Measurements from ENCODE around the gene PARVA. TPM values are rescaled to one million over a fixed set of nuclear protein-coding genes. Genes with fewer than 3 reads are reported as not detected.

The PARVA gene
- total RNA-seq, 4 donors from 2014 or later: 10.0 to 25.0 (median 14.2) TPM

GRCh38 chr11:12472401-12473005 lies 95.1 kb downstream of the PARVA start:
- DNase-seq (ENCODE audit: low spot score in 2 of 2): no peak
- H3K4me3 ChIP-seq (ENCODE audit: low read depth, poor library complexity, severe bottlenecking): no peak overlapping the region
- intact Hi-C loops (cut with DNase I; ENCODE audit: low total_unique reads): no loop called here
- TF ChIP-seq POLR2A (IDR thresholded peaks at IDR 0.05) (no peak), CTCF (IDR thresholded peaks at IDR 0.05) (no peak)
- 62 to 67% methylated on average over 7 of the region's 7 CpGs for WGBS, 2 donors

GRCh38 chr11:12473381-12473780 lies 96.0 kb downstream of the PARVA start:
- no peak overlapping the region for H3K4me3 ChIP-seq (ENCODE audit: low read depth, poor library complexity, severe bottlenecking)
- no peak for DNase-seq (ENCODE audit: low spot score in 2 of 2)
- 89 to 94% methylated on average over 9 of the region's 9 CpGs for WGBS, 2 donors
- intact Hi-C loops (cut with DNase I; ENCODE audit: low total_unique reads): no loop called here
- TF ChIP-seq CTCF (IDR thresholded peaks at IDR 0.05) (no peak), POLR2A (IDR thresholded peaks at IDR 0.05) (no peak)

GRCh38 chr11:12474871-12475270 lies 97.5 kb downstream of the PARVA start:
- intact Hi-C loops (cut with DNase I; ENCODE audit: low total_unique reads): no loop called here
- no peak for TF ChIP-seq CTCF (IDR thresholded peaks at IDR 0.05)
- 96 to 97% methylated on average over 7 of the region's 7 CpGs for WGBS, 2 donors
- DNase-seq (ENCODE audit: low spot score in 2 of 2): no peak
- no peak overlapping the region for H3K4me3 ChIP-seq (ENCODE audit: low read depth, poor library complexity, severe bottlenecking)

- H3K4me3 ChIP-seq (ENCODE audit: low read depth, poor library complexity, severe bottlenecking): no peak overlapping the region
- TF ChIP-seq POLR2A (IDR thresholded peaks at IDR 0.05) (no peak), CTCF (IDR thresholded peaks at IDR 0.05) (no peak)
- DNase-seq (ENCODE audit: low spot score in 2 of 2): no peak
- intact Hi-C loops (cut with DNase I; ENCODE audit: low total_unique reads): no loop called here
- 60 to 61% methylated on average over 4 of the region's 4 CpGs for WGBS, 2 donors
Measured at GRCh38 chr11:12478743-12479142, 101.4 kb downstream of the PARVA start.

GRCh38 chr11:12480401-12480800 lies 103.0 kb downstream of the PARVA start:
- intact Hi-C loops (cut with DNase I; ENCODE audit: low total_unique reads): no loop called here
- TF ChIP-seq POLR2A (IDR thresholded peaks at IDR 0.05) (no peak), CTCF (IDR thresholded peaks at IDR 0.05) (no peak)
- no peak overlapping the region for H3K4me3 ChIP-seq (ENCODE audit: low read depth, poor library complexity, severe bottlenecking)
- WGBS, 2 donors: 90 to 92% methylated on average over 4 of the region's 4 CpGs
- no peak for DNase-seq (ENCODE audit: low spot score in 2 of 2)

GRCh38 chr11:12482839-12483238 lies 105.5 kb downstream of the PARVA start:
- no peak for DNase-seq (ENCODE audit: low spot score in 2 of 2)
- intact Hi-C loops (cut with DNase I; ENCODE audit: low total_unique reads): no loop called here
- no peak for TF ChIP-seq CTCF (IDR thresholded peaks at IDR 0.05)
- no peak for TF ChIP-seq POLR2A (IDR thresholded peaks at IDR 0.05)
- H3K4me3 ChIP-seq (ENCODE audit: low read depth, poor library complexity, severe bottlenecking): no peak overlapping the region
- 60 to 63% methylated on average over 2 of the region's 2 CpGs for WGBS, 2 donors

All from lower leg skin (tissue), 4 donors.